WTC11 (cell line): ENCODE measurements around the gene ZBTB4. TPM values are rescaled to one million over a fixed set of nuclear protein-coding genes. Genes with fewer than 3 reads are reported as not detected.

ENCODE experiments used
- ATAC-seq: fragments of 200-7000 bp; cut with Tn5 transposase; 2 replicates; pipeline ENCODE4 v1.10.0; 2021; ENCODE audit warnings: mild to moderate bottlenecking, moderate library complexity
- CTCF ChIA-PET: fragments of 300-600 bp; sonication (Branson Sonifier 250); formaldehyde crosslinking; loops from one replicate; lab custom pipeline; 2021; ENCODE audit warnings: antibody characterized with exemption; lab: Charles Lee
- POLR2A ChIA-PET: fragments of 350-600 bp; sonication (Branson Sonifier 250); formaldehyde crosslinking; loops from one replicate; lab custom pipeline; 2021; ENCODE audit warnings: antibody characterized with exemption; lab: Charles Lee
- DNase-seq: peaks from one replicate; pipeline ENCODE4 v3.0.0; 2021; ENCODE audit warnings: low spot score
- H3K27ac Mint-ChIP-seq: 2 replicates; pipeline ENCODE4 v1.8.0; 2021; ENCODE audit warnings: mixed read lengths
- H3K27me3 Mint-ChIP-seq: 2 replicates; pipeline ENCODE4 v1.8.0; 2021; ENCODE audit warnings: low read depth, mild to moderate bottlenecking, moderate library complexity, mixed read lengths
- H3K36me3 Mint-ChIP-seq: 2 replicates; pipeline ENCODE4 v1.8.0; 2021; ENCODE audit warnings: mixed read lengths
- H3K4me1 Mint-ChIP-seq: 2 replicates; pipeline ENCODE4 v1.8.0; 2022; ENCODE audit warnings: mixed read lengths
- H3K4me3 Mint-ChIP-seq: 2 replicates; pipeline ENCODE4 v1.8.0; 2021; ENCODE audit warnings: mild to moderate bottlenecking, moderate library complexity, mixed read lengths
- H3K9me3 Mint-ChIP-seq: 2 replicates; pipeline ENCODE4 v1.8.0; 2021; ENCODE audit warnings: mixed read lengths
- CBFB ChIP-seq: sonication (generic); formaldehyde crosslinking; IDR thresholded peaks from 2 replicates; pipeline ENCODE4 v1.8.1; 2022; ENCODE audit warnings: mild to moderate bottlenecking, low read depth, missing genetic modification reagents
- CDX4 ChIP-seq: fragments of 250-450 bp; sonication (Bioruptor Pico); IDR thresholded peaks from 2 replicates; pipeline ENCODE4 v1.9.0; 2021; ENCODE audit warnings: moderate library complexity, mild to moderate bottlenecking, inconsistent platforms, borderline replicate concordance
- ETV6 ChIP-seq: sonication (generic); formaldehyde crosslinking; IDR thresholded peaks from 2 replicates; pipeline ENCODE4 v1.8.1; 2022; ENCODE audit warnings: mild to moderate bottlenecking, missing genetic modification reagents
- NFATC4 ChIP-seq: fragments of 250-450 bp; sonication (Bioruptor Pico); IDR thresholded peaks from 2 replicates; pipeline ENCODE4 v1.9.0; 2021; ENCODE audit warnings: mild to moderate bottlenecking
- RELA ChIP-seq: sonication (generic); formaldehyde crosslinking; IDR thresholded peaks from 2 replicates; pipeline ENCODE4 v1.8.1; 2022; ENCODE audit warnings: missing genetic modification reagents, mild to moderate bottlenecking, borderline replicate concordance
- TEAD1 ChIP-seq: sonication (generic); formaldehyde crosslinking; IDR thresholded peaks from 2 replicates; pipeline ENCODE4 v1.8.0; 2022; ENCODE audit warnings: mild to moderate bottlenecking, missing genetic modification reagents
- ZNF121 ChIP-seq: sonication (generic); formaldehyde crosslinking; IDR thresholded peaks from 2 replicates; pipeline ENCODE4 v1.8.0; 2023; ENCODE audit warnings: missing genetic modification reagents
- ZNF232 ChIP-seq: sonication (generic); formaldehyde crosslinking; IDR thresholded peaks from 2 replicates; pipeline ENCODE4 v1.8.0; 2022; ENCODE audit warnings: mild to moderate bottlenecking, missing genetic modification reagents
- ZNF416 ChIP-seq: fragments of 250-450 bp; sonication (Bioruptor Pico); IDR thresholded peaks from 2 replicates; pipeline ENCODE4 v1.9.0; 2021; ENCODE audit warnings: mild to moderate bottlenecking, inconsistent platforms
- ZNF423 ChIP-seq: fragments of 250-450 bp; sonication (Bioruptor Pico); IDR thresholded peaks from 2 replicates; pipeline ENCODE4 v2.1.2; 2022; ENCODE audit warnings: mild to moderate bottlenecking, moderate library complexity
- total RNA-seq: library from RNA; stranded (reverse); gene quantifications from 3 replicates; pipeline ENCODE4 v1.2.3, GENCODE V29; 2021
- TF ChIP-seq, protein P1 (sequence below): fragments of 250-450 bp; sonication (Bioruptor Pico); IDR thresholded peaks from 2 replicates; pipeline ENCODE4 v1.9.0; 2021; ENCODE audit warnings: mild to moderate bottlenecking
- TF ChIP-seq, protein P2 (sequence below): sonication (generic); formaldehyde crosslinking; IDR thresholded peaks from 2 replicates; pipeline ENCODE4 v1.8.0; 2023; ENCODE audit warnings: missing genetic modification reagents
- TF ChIP-seq, protein P3 (sequence below): sonication (generic); formaldehyde crosslinking; IDR thresholded peaks from 2 replicates; pipeline ENCODE4 v1.8.1; 2023; ENCODE audit warnings: mild to moderate bottlenecking, missing genetic modification reagents
- TF ChIP-seq, protein P4 (sequence below): sonication (generic); formaldehyde crosslinking; IDR thresholded peaks from 2 replicates; pipeline ENCODE4 v1.8.0; 2022; ENCODE audit warnings: mild to moderate bottlenecking, missing genetic modification reagents
- TF ChIP-seq, protein P5 (sequence below): sonication (generic); formaldehyde crosslinking; IDR thresholded peaks from 2 replicates; pipeline ENCODE4 v1.8.1; 2022; ENCODE audit warnings: mild to moderate bottlenecking, missing genetic modification reagents, moderate library complexity, borderline replicate concordance
- TF ChIP-seq, protein P6 (sequence below): sonication (generic); formaldehyde crosslinking; conservative IDR thresholded peaks from 2 replicates; pipeline ENCODE4 v1.8.1; 2023; ENCODE audit warnings: mild to moderate bottlenecking, low read depth, missing genetic modification reagents, moderate library complexity

Gene ZBTB4
- total RNA-seq, 1 experiment from 2014 or later, result 14.6 TPM

DNA sequence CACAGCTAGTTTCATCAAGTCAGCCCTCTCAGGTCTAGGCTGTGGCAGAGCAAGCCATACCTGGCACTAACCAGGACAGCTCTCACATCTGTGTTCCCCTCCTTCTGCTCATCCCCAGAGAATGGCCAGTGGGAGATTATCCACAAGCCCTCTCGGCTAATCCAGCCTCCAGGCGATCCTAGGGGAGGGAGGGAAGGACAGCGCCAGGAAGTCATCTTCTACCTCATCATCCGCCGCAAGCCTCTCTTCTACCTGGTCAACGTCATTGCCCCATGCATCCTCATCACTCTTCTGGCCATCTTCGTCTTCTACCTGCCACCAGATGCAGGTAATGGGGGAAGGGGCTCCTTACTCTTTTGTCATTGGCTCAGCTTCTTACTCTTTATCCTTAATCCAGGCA is 31.0 kb downstream of the ZBTB4 start:
- Mint-ChIP-seq H3K4me3 (no peak overlapping the region), H3K9me3 (no peaks in the 10 kb centered on the region), H3K36me3 (peaks cover 15% of the 10 kb centered on the region; the same call in 1 of the 2 replicates), H3K27me3 (peaks cover 30% of the 10 kb centered on the region), H3K4me1 (peaks cover 19% of the 10 kb centered on the region), H3K27ac (no peak overlapping the region)
- TF ChIP-seq TEAD1 (no peak), ZNF423 (CRISPR knock-in tag) (no peak), ZNF416 (CRISPR knock-in tag) (no peak), RELA (CRISPR knock-in tag) (no peak), ZNF232 (CRISPR knock-in tag) (no peak), CBFB (CRISPR knock-in tag) (no peak), NFATC4 (CRISPR knock-in tag) (no peak), ZNF121 (CRISPR knock-in tag) (no peak), ETV6 (CRISPR knock-in tag) (no peak), CDX4 (CRISPR knock-in tag) (no peak)
- TF ChIP-seq, protein P1, sequence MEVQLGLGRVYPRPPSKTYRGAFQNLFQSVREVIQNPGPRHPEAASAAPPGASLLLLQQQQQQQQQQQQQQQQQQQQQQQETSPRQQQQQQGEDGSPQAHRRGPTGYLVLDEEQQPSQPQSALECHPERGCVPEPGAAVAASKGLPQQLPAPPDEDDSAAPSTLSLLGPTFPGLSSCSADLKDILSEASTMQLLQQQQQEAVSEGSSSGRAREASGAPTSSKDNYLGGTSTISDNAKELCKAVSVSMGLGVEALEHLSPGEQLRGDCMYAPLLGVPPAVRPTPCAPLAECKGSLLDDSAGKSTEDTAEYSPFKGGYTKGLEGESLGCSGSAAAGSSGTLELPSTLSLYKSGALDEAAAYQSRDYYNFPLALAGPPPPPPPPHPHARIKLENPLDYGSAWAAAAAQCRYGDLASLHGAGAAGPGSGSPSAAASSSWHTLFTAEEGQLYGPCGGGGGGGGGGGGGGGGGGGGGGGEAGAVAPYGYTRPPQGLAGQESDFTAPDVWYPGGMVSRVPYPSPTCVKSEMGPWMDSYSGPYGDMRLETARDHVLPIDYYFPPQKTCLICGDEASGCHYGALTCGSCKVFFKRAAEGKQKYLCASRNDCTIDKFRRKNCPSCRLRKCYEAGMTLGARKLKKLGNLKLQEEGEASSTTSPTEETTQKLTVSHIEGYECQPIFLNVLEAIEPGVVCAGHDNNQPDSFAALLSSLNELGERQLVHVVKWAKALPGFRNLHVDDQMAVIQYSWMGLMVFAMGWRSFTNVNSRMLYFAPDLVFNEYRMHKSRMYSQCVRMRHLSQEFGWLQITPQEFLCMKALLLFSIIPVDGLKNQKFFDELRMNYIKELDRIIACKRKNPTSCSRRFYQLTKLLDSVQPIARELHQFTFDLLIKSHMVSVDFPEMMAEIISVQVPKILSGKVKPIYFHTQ, result no peak
- TF ChIP-seq, protein P2, sequence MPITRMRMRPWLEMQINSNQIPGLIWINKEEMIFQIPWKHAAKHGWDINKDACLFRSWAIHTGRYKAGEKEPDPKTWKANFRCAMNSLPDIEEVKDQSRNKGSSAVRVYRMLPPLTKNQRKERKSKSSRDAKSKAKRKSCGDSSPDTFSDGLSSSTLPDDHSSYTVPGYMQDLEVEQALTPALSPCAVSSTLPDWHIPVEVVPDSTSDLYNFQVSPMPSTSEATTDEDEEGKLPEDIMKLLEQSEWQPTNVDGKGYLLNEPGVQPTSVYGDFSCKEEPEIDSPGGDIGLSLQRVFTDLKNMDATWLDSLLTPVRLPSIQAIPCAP (CRISPR knock-in tag), result no peak
- TF ChIP-seq, protein P3, sequence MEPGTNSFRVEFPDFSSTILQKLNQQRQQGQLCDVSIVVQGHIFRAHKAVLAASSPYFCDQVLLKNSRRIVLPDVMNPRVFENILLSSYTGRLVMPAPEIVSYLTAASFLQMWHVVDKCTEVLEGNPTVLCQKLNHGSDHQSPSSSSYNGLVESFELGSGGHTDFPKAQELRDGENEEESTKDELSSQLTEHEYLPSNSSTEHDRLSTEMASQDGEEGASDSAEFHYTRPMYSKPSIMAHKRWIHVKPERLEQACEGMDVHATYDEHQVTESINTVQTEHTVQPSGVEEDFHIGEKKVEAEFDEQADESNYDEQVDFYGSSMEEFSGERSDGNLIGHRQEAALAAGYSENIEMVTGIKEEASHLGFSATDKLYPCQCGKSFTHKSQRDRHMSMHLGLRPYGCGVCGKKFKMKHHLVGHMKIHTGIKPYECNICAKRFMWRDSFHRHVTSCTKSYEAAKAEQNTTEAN (CRISPR knock-in tag), result no peak
- TF ChIP-seq, protein P4, sequence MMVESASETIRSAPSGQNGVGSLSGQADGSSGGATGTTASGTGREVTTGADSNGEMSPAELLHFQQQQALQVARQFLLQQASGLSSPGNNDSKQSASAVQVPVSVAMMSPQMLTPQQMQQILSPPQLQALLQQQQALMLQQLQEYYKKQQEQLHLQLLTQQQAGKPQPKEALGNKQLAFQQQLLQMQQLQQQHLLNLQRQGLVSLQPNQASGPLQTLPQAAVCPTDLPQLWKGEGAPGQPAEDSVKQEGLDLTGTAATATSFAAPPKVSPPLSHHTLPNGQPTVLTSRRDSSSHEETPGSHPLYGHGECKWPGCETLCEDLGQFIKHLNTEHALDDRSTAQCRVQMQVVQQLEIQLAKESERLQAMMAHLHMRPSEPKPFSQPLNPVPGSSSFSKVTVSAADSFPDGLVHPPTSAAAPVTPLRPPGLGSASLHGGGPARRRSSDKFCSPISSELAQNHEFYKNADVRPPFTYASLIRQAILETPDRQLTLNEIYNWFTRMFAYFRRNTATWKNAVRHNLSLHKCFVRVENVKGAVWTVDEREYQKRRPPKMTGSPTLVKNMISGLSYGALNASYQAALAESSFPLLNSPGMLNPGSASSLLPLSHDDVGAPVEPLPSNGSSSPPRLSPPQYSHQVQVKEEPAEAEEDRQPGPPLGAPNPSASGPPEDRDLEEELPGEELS (CRISPR knock-in tag), result no peak
- TF ChIP-seq, protein P5, sequence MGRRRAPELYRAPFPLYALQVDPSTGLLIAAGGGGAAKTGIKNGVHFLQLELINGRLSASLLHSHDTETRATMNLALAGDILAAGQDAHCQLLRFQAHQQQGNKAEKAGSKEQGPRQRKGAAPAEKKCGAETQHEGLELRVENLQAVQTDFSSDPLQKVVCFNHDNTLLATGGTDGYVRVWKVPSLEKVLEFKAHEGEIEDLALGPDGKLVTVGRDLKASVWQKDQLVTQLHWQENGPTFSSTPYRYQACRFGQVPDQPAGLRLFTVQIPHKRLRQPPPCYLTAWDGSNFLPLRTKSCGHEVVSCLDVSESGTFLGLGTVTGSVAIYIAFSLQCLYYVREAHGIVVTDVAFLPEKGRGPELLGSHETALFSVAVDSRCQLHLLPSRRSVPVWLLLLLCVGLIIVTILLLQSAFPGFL (CRISPR knock-in tag), result no peak
- TF ChIP-seq, protein P6, sequence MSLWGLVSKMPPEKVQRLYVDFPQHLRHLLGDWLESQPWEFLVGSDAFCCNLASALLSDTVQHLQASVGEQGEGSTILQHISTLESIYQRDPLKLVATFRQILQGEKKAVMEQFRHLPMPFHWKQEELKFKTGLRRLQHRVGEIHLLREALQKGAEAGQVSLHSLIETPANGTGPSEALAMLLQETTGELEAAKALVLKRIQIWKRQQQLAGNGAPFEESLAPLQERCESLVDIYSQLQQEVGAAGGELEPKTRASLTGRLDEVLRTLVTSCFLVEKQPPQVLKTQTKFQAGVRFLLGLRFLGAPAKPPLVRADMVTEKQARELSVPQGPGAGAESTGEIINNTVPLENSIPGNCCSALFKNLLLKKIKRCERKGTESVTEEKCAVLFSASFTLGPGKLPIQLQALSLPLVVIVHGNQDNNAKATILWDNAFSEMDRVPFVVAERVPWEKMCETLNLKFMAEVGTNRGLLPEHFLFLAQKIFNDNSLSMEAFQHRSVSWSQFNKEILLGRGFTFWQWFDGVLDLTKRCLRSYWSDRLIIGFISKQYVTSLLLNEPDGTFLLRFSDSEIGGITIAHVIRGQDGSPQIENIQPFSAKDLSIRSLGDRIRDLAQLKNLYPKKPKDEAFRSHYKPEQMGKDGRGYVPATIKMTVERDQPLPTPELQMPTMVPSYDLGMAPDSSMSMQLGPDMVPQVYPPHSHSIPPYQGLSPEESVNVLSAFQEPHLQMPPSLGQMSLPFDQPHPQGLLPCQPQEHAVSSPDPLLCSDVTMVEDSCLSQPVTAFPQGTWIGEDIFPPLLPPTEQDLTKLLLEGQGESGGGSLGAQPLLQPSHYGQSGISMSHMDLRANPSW, result no peak
- ChIA-PET POLR2A (no interaction called here), CTCF (no interaction called here)
- DNase-seq (no peak), ATAC-seq (no peak)
